Omental fat pad (tissue), 4 donors: ENCODE results near the gene PON3. TPM values are rescaled to one million over a fixed set of nuclear protein-coding genes. Genes with fewer than 3 reads are reported as not detected.

Source experiments
- ATAC-seq: fragments of 150-250 bp; one replicate; pipeline ENCODE4 v1.9.1; 2016; ENCODE audit warnings: mild to moderate bottlenecking, moderate library complexity; ENCODE audit not compliant: low FRiP score
- DNase-seq: peaks from one replicate; pipeline ENCODE4 v3.0.0-alpha.2; 2019; ENCODE audit warnings: low spot score
- CTCF ChIP-seq, 3 donors: fragments of 450-650 bp; IDR thresholded peaks; one replicate each; pipeline ENCODE4 v1.5.1; 2016 to 2017; ENCODE audit warnings: antibody characterized with exemption in 3 of 3, mild to moderate bottlenecking in 3 of 3, moderate library complexity in 2 of 3
- total RNA-seq, 4 donors: library from RNA; depleted of rRNA; stranded (reverse); fragments of >200 nt; gene quantifications; one replicate each; pipeline ENCODE4 v1.1.0, GENCODE V29; 2016

PON3 gene
- total RNA-seq, 4 donors from 2014 or later = 1.3 to 4.3 (median 3.1) TPM

DNA sequence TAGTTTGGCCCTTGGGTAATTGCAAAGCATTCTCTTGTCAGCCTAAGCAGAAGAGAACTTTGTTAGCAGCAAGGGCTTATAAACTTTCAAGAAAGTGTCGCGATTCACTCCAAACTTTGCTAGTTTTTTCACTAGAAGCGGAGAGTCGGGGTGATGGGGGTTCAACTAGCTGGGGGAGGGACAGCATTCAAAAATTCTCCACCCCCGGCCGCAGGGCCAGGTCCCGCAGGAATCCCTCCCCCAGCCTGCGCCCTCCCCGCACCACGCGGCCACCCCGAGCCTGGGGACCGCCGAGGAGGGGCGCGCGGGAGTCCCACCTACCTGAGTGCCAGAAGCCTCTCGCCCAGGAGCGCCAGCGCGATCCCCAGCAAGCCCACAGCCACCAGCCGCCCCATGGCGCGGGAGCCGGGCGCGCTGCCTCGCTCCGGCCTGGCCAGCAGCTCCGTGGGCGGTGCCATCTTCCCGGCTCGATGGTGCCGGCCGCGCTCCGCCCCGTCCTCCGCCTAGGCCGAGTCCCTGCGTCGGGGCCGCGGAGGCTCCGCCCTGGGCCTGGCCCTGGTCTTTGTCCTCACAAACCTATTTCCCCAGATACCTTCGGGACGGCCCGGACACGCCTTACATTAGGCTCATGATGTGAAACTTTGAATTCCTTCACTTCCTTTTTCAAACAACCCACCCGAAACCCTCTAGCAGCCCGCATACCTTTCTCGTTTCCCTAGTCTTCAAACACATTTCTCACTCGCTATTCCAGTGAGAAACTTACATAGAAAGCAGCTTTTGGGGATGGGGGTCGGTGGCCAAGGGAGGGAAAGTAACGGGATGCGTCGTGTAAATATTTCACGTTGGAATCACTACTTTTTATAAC is 38.6 kb upstream of the PON3 start, which contains the start of gene PON2:
TSS of gene PON2 (minus strand) at position 472 of the 865 bp plus-strand sequence. CDS start at position 395, 77 bp downstream.
- peak; percentile 25 for DNase-seq
- TF ChIP-seq CTCF (IDR thresholded peaks at IDR 0.05) = no peak
- ATAC-seq = peak; percentile 97

GRCh38 chr7:95433952-95434556 is 37.9 kb upstream of the PON3 start:
- TF ChIP-seq CTCF (IDR thresholded peaks at IDR 0.05) = no peak
- ATAC-seq (no peak), DNase-seq (no peak)

DNA sequence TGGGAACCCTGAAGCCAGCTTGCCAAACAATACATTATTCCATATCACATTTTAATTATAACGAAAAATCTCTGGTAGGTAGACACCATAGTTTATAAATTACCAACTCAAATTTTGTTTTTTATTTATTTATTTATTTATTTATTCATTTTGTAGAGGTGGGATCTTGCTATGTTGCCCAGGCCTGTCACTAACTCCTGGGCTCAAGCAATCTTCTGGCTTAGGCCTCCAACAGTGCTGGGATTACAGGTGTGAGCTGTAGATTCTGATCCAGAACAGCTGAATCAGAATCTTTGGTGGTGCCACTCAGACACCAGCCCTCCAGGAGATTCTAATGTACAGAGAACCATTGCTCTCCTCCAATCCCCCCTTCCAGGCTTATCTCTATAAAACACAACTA is 37.0 kb upstream of the PON3 start:
- no peak for ATAC-seq
- DNase-seq = no peak
- no peak for TF ChIP-seq CTCF (IDR thresholded peaks at IDR 0.05)

DNA sequence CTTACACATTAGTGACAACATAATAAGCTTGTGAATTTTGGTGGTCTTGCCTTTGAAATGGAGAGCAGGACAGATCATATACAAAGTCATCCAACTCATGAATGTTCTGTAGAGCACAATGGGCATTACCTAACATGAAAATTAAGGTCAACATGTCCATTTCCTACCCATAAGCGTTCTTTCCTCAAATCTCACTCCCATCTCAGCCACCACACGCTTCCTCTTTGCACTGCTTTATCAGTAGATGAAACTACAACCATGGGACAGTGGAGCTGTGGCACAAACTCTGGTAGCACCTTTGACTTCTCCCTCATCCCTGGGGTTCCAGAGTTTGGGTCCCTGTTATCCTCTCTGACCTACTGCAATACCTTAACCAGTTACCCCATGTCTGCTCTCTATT is 36.4 kb upstream of the PON3 start:
- ATAC-seq (no peak), DNase-seq (no peak)
- TF ChIP-seq CTCF (IDR thresholded peaks at IDR 0.05) = no peak

DNA sequence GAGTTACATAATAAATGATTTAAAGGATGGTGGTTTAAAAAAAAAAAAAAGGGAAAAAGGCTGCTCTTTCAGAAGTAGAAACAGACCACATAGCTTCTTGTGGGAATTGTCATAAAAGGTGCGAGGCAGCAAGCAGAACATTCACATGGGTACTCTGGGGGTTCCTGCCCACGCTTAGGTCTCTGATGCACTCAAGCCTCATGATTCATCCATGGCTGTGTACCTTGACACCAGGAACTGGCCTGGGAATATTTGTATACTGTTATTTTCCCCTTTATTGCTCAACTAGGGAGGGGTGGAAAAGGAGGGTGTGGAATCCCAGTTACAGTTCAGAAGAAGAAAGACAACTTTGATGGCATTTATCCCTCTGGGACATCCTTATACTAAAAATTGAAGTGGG is 34.7 kb upstream of the PON3 start:
- ATAC-seq (no peak), DNase-seq (no peak)
- TF ChIP-seq CTCF (IDR thresholded peaks at IDR 0.05) = no peak

DNA sequence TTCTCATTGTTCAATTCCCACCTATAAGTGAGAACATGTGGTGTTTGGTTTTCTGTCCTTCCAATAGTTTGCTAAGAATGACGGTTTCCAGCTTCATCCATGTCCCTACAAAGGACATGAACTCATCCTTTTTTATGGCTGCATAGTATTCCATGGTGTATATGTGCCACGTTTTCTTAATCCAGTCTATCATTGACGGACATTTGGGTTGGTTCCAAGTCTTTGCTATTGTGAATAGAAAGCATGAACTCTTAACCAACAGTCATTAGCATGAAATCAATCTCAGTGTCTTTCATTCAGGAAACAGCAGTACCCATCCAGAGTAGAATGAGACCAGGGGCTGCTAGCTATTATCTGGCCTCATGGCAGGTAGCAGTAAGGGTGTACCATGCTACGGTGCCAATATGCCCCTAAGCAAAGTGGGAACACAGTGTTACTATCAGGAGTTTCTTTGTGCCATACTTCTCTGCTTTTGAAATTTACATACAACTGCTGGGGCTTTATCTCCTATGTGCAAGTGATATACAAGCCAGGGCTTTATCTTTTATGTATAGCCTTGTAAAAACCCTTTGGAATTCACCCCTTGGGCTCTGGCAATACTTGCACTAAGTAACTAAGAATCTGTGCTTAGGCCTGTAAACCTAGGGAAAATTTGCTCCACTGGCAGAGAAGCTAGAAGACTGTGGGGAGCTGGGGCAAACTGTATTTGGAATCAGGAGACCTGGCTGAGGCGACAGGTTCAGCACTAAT is 33.2 kb upstream of the PON3 start:
- no peak for TF ChIP-seq CTCF (IDR thresholded peaks at IDR 0.05)
- no peak for ATAC-seq
- no peak for DNase-seq
